ENCODE data around the gene BBS9. TPM values are rescaled to one million over a fixed set of nuclear protein-coding genes. Genes with fewer than 3 reads are reported as not detected.

The BBS9 gene
- total RNA-seq: 10 to 100 TPM; 30.5 to 36.6 (median 33.9) TPM
- 1 to 10 TPM; 2.4 to 3.8 (median 3.2) TPM for polyA plus RNA-seq

GRCh38 chr7:33128990-33129805 lies at the start of gene BBS9:
TSS of gene BBS9 (plus strand) at chr7:33129564. CDS start at chr7:33146253, 16,689 bp downstream.
- Histone ChIP-seq H3K27me3 (no peaks in the 10 kb centered on the region), H3K27ac (peak within 1 kb of the TSS; percentile 86 to 88 (median 88)), H3K4me1 (peaks cover 0 to 30% (median 16%) of the 10 kb centered on the region in 4 donors), H3K9me3 (no peaks in the 10 kb centered on the region), H3K4me3 (peak within 1 kb of the TSS; percentile 72 to 84 (median 74)), H3K36me3 (no peaks in the 10 kb centered on the region)
- TF ChIP-seq CTCF (IDR thresholded peaks at IDR 0.05): no peak
- TF ChIP-seq POLR2AphosphoS5 (IDR thresholded peaks at IDR 0.05): peak; percentile 57 to 82 (median 66)
- TF ChIP-seq POLR2A (IDR thresholded peaks at IDR 0.05): peak in 1 of 2 donors; percentile 47
- TF ChIP-seq EP300 (IDR thresholded peaks at IDR 0.05): no peak
- 0 to 1% methylated on average over 57 of the region's 57 CpGs for WGBS, 2 donors
- DNase-seq: peak; percentile 96
- intact Hi-C loops (cut with DNase I): loop anchor here (5.0 kb wide), 1 partner anchor 632 kb away; the partner anchor contains the start of gene AVL9

- intact Hi-C loops (cut with DNase I): no loop called here
- no peak for DNase-seq
- Histone ChIP-seq H3K27ac (no peak overlapping the region), H3K4me3 (no peak overlapping the region), H3K9me3 (no peaks in the 10 kb centered on the region), H3K36me3 (no peaks in the 10 kb centered on the region), H3K4me1 (no peaks in the 10 kb centered on the region), H3K27me3 (no peaks in the 10 kb centered on the region)
- 89 to 91% methylated on average over 9 of the region's 9 CpGs for WGBS, 2 donors
- TF ChIP-seq CTCF (IDR thresholded peaks at IDR 0.05) (no peak), EP300 (IDR thresholded peaks at IDR 0.05) (no peak), POLR2A (IDR thresholded peaks at IDR 0.05) (no peak), POLR2AphosphoS5 (IDR thresholded peaks at IDR 0.05) (no peak)
Measured at GRCh38 chr7:33079763-33080690, 49.3 kb upstream of the BBS9 start.

- no peaks in the 10 kb centered on the region for H3K27me3 ChIP-seq
- intact Hi-C loops (cut with DNase I): no loop called here
- DNase-seq: no peak
- TF ChIP-seq POLR2AphosphoS5 (IDR thresholded peaks at IDR 0.05): no peak
- TF ChIP-seq EP300 (IDR thresholded peaks at IDR 0.05): no peak
- TF ChIP-seq CTCF (IDR thresholded peaks at IDR 0.05): no peak
- no peak for TF ChIP-seq POLR2A (IDR thresholded peaks at IDR 0.05)
- 33 to 82% methylated on average over 2 of the region's 2 CpGs for WGBS, 2 donors
- H3K27ac ChIP-seq: no peak overlapping the region
- H3K36me3 ChIP-seq: no peaks in the 10 kb centered on the region
- H3K4me1 ChIP-seq: no peaks in the 10 kb centered on the region
- no peak overlapping the region for H3K4me3 ChIP-seq
- H3K9me3 ChIP-seq: no peaks in the 10 kb centered on the region
Measured at GRCh38 chr7:33087356-33087755, 42.0 kb upstream of the BBS9 start.

GRCh38 chr7:33087858-33088257 lies 41.5 kb upstream of the BBS9 start:
- no peaks in the 10 kb centered on the region for H3K27me3 ChIP-seq
- no peak overlapping the region for H3K27ac ChIP-seq
- no peaks in the 10 kb centered on the region for H3K36me3 ChIP-seq
- H3K4me1 ChIP-seq: no peaks in the 10 kb centered on the region
- no peaks in the 10 kb centered on the region for H3K9me3 ChIP-seq
- TF ChIP-seq EP300 (IDR thresholded peaks at IDR 0.05) (no peak), POLR2AphosphoS5 (IDR thresholded peaks at IDR 0.05) (no peak), CTCF (IDR thresholded peaks at IDR 0.05) (no peak), POLR2A (IDR thresholded peaks at IDR 0.05) (no peak)
- WGBS, 2 donors: 91 to 94% methylated on average over 2 of the region's 2 CpGs
- no peak for DNase-seq
- intact Hi-C loops (cut with DNase I): no loop called here
- H3K4me3 ChIP-seq: no peak overlapping the region
